Activated T-cell treated with anti-CD3 and anti-CD28 coated beads for 1 hour (primary cell): ENCODE results near the gene DNAJB1.
"Not testable (repeated sequence)": the region's sequence is repeated elsewhere in the genome, so short reads cannot be mapped to it uniquely, and the experiment has no call there.

Experiments used
- DNase-seq: peaks from one replicate; pipeline ENCODE4 v3.0.0-alpha.2; 2020; ENCODE audit warnings: low read depth

Gene DNAJB1

GRCh38 chr19:14517840-14518505, at the start of gene DNAJB1:
Gene DNAJB1, minus strand, starts transcription at chr19:14518397. Its CDS starts 48 bp downstream, at chr19:14518349.
- DNase-seq, result peak; percentile 46

GRCh38 chr19:14567079-14567478, 48.9 kb upstream of the DNAJB1 start:
- no peak for DNase-seq

GRCh38 chr19:14566712-14567077, 48.5 kb upstream of the DNAJB1 start:
- DNase-seq, result no peak

- no peak for DNase-seq
Observed at GRCh38 chr19:14565765-14566711, 47.8 kb upstream of the DNAJB1 start.

- DNase-seq, result no peak
Observed at GRCh38 chr19:14565298-14565679, 47.1 kb upstream of the DNAJB1 start.

GRCh38 chr19:14564652-14565297, 46.6 kb upstream of the DNAJB1 start:
- DNase-seq, result not testable (repeated sequence)

- peak; percentile 30 for DNase-seq
Observed at GRCh38 chr19:14563989-14564651, 45.9 kb upstream of the DNAJB1 start.

- no peak for DNase-seq
Observed at GRCh38 chr19:14563590-14563926, 45.4 kb upstream of the DNAJB1 start.

- no peak for DNase-seq
Observed at GRCh38 chr19:14562660-14563589, 44.7 kb upstream of the DNAJB1 start.

GRCh38 chr19:14561847-14562351, 43.7 kb upstream of the DNAJB1 start:
- DNase-seq, result no peak

GRCh38 chr19:14561249-14561648, 43.1 kb upstream of the DNAJB1 start:
- no peak for DNase-seq

GRCh38 chr19:14560776-14561108, 42.5 kb upstream of the DNAJB1 start:
- DNase-seq, result no peak

GRCh38 chr19:14559916-14560775, 41.9 kb upstream of the DNAJB1 start:
- no peak for DNase-seq

GRCh38 chr19:14558370-14559066, 40.3 kb upstream of the DNAJB1 start:
- no peak for DNase-seq

- peak; percentile 66 for DNase-seq
Observed at GRCh38 chr19:14556662-14557188, 38.5 kb upstream of the DNAJB1 start.

- no peak for DNase-seq
Observed at GRCh38 chr19:14555918-14556661, 37.9 kb upstream of the DNAJB1 start.

- DNase-seq, result no peak
Observed at GRCh38 chr19:14554382-14554812, 36.2 kb upstream of the DNAJB1 start.

- no peak for DNase-seq
Observed at GRCh38 chr19:14553939-14554243, 35.7 kb upstream of the DNAJB1 start.
